GM12875 (cell line): Measurements from ENCODE around the gene C2CD4A.

Experiments used
- H3K4me3 ChIP-seq: one replicate; pipeline ENCODE4 v1.5.1; 2011; ENCODE audit warnings: low read depth, low read length, control low read depth
- TF ChIP-seq, protein P1 (sequence below): IDR thresholded peaks from 2 replicates; pipeline ENCODE4 v1.5.1; 2011; ENCODE audit warnings: low read depth, mild to moderate bottlenecking, control low read depth, inconsistent platforms, low read length, moderate library complexity, borderline replicate concordance; ENCODE audit not compliant: insufficient read depth

The C2CD4A gene

DNA sequence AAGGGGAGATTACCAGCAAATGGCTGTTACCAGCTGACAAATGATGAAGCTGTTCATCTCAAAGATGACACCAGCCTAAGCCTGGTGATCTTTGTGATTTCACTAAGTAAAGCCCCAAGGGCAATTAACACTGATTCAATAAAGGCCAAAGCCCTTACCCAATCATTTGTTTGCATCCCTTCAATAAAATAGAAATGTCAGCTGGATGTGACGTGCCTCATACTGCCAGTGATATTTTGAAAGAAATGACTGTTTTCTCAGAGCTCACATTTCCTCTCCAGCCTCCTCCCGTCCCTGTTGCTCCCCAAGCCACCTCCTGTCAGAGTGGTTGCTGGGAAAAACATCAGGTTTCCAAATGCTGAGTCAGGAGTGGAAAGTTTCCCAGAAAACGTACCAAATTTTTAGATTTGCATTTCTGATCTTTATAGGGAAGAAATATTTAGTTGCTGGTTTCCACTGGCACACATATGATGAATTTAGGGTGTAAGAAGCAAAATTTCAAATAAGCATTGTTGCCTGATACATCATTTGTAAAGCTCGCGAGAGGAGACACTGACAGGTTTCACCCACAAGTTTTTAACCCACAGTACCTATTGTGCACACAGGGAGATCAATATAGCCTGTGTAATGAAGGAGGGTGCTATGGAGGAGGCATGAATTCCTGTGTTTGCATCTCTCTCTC is 21.0 kb downstream of the C2CD4A start:
- H3K4me3 ChIP-seq, result no peak overlapping the region
- TF ChIP-seq, protein P1, sequence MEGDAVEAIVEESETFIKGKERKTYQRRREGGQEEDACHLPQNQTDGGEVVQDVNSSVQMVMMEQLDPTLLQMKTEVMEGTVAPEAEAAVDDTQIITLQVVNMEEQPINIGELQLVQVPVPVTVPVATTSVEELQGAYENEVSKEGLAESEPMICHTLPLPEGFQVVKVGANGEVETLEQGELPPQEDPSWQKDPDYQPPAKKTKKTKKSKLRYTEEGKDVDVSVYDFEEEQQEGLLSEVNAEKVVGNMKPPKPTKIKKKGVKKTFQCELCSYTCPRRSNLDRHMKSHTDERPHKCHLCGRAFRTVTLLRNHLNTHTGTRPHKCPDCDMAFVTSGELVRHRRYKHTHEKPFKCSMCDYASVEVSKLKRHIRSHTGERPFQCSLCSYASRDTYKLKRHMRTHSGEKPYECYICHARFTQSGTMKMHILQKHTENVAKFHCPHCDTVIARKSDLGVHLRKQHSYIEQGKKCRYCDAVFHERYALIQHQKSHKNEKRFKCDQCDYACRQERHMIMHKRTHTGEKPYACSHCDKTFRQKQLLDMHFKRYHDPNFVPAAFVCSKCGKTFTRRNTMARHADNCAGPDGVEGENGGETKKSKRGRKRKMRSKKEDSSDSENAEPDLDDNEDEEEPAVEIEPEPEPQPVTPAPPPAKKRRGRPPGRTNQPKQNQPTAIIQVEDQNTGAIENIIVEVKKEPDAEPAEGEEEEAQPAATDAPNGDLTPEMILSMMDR, result no peak

DNA sequence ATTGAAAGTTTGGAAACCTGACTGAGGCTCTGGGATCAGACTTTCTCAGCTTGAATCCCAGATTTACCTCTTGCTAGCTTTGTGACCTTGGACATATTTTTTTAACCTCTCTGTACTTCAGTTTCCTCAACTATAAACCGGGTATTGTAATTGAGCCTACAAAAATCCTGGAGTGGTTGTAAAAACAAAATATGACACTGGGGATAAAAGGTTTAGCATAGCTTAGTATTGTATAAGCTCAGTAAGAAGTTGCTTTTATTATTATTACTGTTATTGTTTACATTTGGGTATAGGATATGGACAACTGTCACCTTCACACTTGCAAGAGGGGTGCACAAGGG is 21.5 kb downstream of the C2CD4A start:
- TF ChIP-seq, protein P1, result no peak
- H3K4me3 ChIP-seq, result no peak overlapping the region

DNA sequence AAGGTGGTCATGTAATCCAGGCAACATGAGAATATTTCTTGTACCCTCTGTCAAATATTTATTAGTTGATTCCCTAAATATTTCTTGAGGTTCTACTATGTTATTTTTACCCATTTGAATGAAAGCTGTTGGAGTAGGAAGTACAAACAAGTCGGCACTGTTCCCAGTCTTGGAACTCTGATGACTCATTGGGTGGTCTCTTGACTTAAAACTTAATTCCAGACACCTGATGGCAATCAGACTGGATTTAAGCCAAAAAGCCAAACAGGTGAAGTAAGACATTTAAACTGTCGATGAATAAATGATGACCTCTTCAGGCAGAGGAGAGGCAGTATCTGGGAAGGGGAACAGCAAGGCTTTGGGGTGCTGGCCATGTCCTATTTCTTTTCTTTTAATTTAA is 22.8 kb downstream of the C2CD4A start:
- TF ChIP-seq, protein P1, result no peak
- H3K4me3 ChIP-seq, result no peak overlapping the region

DNA sequence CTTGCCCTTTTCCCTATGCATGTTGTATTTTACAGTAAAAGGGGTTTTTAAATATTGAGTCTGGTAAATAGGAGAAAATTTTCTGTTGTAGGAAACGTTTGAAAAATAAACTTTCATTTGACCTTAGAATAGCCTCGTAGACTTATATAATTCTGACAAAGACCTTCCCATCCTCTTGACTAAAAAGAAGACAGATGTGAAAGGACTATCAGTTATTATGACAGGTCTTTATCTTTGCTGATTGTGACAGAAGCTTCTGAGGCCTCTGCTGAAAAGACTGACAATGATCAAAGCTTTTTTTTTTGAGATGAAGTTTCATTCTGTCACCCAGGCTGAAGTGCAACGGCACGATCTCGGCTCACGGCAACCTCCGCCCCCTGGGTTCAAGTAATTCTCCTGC is 24.2 kb downstream of the C2CD4A start:
- TF ChIP-seq, protein P1, result no peak

DNA sequence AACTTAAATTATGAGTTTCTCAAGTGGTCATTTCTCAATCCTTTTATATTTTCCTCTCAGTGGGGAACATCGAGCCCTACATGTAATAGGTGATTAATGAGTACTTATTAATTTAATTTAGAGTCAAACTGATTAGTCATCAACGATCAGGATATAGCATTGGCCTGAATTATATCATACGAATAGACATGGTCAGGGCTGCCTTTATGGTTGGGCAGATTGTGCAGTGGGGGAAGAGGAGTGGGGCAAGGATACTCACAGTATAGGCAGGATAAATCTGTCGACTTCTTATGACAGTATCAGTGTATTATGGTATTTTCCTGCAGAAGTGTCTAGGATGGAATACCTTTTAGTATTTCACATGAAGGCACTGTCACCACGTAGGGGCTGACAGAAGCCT is 27.0 kb downstream of the C2CD4A start:
- H3K4me3 ChIP-seq, result no peak overlapping the region
- TF ChIP-seq, protein P1, result no peak

More for the DNA sequence above, 24.2 kb downstream of the C2CD4A start:
- H3K4me3 ChIP-seq, result no peak overlapping the region

DNA sequence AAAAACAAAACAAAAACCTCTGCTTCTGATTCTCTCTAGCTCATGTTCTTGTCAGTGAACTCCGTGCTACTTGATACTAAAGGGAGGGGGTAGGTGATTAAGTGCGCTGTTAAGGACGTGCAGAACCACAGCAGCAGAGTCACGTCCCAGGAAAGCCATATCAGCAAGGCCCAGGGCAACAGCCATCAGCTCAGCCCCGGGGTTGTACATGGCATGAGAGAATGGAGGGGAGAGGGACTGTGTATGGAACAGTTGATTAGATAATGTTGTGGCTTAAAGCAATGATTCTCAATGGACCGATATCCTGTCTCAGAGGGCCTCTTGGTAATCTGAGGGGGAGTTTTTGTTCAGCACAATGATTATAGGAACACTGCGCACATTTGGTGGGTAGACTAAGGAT is 27.6 kb downstream of the C2CD4A start:
- TF ChIP-seq, protein P1, result no peak
- H3K4me3 ChIP-seq, result no peak overlapping the region

DNA sequence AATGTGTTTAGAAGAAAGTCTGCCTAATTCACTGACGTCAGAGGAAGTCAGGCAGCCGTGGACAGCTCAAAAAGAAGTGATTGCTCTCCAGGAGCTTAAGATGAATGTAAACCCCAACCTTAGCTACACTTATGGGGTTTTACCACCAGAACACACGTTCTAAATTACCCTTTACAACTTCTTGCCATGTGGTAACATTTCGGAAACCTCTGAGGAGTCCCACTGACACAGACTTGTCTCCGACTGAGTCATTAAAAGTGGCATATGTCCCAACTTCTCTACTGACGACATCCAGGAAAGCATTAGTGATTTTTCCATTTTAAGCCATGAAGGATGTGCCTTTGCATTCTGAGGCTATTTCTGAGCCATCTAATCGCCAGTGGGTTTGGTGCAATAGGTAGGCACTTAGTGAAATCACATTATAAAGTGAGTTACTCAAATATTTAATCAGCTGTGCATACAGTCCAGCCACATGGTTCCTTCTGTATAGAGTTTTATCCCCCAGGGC is 32.4 kb downstream of the C2CD4A start:
- TF ChIP-seq, protein P1, result no peak
- H3K4me3 ChIP-seq, result no peak overlapping the region
